ENCODE results near the gene USP40.

GRCh38 chr2:233461481-233461891, 105.1 kb downstream of the USP40 start:
- TF ChIP-seq CTCF (IDR thresholded peaks at IDR 0.05), result no peak
- no peak for TF ChIP-seq POLR2A (IDR thresholded peaks at IDR 0.05; ENCODE audit: low read depth)
- TF ChIP-seq EP300 (IDR thresholded peaks at IDR 0.05), result no peak
- TF ChIP-seq POLR2AphosphoS5 (IDR thresholded peaks at IDR 0.05), result no peak

Measured in esophagus muscularis mucosa (tissue), 4 donors.